Stomach smooth muscle (tissue), 2 donors: Measurements from ENCODE around the gene LRRC8D.
"Not testable (repeated sequence)": the region's sequence is repeated elsewhere in the genome, so short reads cannot be mapped to it uniquely, and the experiment has no call there.

Experiments used
- H3K27ac ChIP-seq: one replicate; pipeline ENCODE4 v1.7.0; 2013; ENCODE audit warnings: mild to moderate bottlenecking, low read length, inconsistent platforms
- H3K27me3 ChIP-seq, 2 donors: one replicate each; pipeline ENCODE4 v1.7.0; 2013; ENCODE audit warnings: low read length in 2 of 2; ENCODE audit not compliant: insufficient read depth in 2 of 2, control insufficient read depth in 1 of 2
- H3K36me3 ChIP-seq, 2 donors: one replicate each; pipeline ENCODE4 v1.7.0; 2013; ENCODE audit warnings: low read length in 2 of 2; ENCODE audit not compliant: control insufficient read depth in 2 of 2, insufficient read depth in 2 of 2
- H3K4me1 ChIP-seq: one replicate; pipeline ENCODE4 v1.7.0; 2013; ENCODE audit warnings: low read length; ENCODE audit not compliant: control insufficient read depth, insufficient read depth
- H3K4me3 ChIP-seq, 2 donors: one replicate each; pipeline ENCODE4 v1.7.0; 2013; ENCODE audit warnings: low read length in 2 of 2
- H3K9ac ChIP-seq, 2 donors: one replicate each; pipeline ENCODE4 v1.7.0; 2013; ENCODE audit warnings: low read length in 2 of 2, mild to moderate bottlenecking in 1 of 2
- H3K9me3 ChIP-seq, 2 donors: one replicate each; pipeline ENCODE4 v1.7.0; 2013; ENCODE audit warnings: low read length in 2 of 2; ENCODE audit not compliant: control insufficient read depth in 2 of 2
- donor health status: healthy.
- donor health status: Pancreatic carcinoma.

LRRC8D gene

DNA sequence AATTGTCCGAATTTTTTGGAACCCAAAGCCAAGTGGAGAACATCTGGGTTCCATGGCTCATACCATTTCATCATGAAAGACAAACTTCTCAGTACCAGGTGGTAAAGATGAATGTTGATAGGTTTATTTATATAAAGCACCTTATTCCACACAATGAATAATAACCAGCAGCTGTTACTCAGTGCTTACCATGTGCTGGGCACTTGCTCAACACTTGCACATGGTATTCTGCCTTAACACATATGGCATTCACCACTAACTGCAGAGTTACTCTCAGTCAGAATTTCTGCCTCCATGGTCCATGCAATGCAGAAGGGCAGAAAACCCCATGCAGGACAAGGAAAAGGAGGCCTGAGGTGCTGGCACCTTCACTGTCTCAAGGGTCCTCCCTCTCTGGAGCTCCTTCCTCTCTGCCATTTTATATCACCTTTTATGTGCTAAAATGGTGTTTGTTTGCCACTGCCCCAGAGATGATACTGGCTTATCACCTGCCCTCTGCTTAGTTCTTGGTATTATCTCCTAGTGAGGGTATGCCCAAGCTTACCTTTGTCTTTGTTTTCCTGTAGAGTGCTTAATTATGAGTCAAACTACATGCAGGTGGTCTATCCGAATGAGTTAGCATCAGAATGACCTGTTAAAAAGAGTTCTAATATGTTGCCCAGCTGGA, 97.4 kb downstream of the LRRC8D start:
- H3K27me3 ChIP-seq, result no peaks in the 10 kb centered on the region
- no peaks in the 10 kb centered on the region for H3K4me1 ChIP-seq
- no peaks in the 10 kb centered on the region for H3K9me3 ChIP-seq
- H3K36me3 ChIP-seq, result no peaks in the 10 kb centered on the region
- no peak overlapping the region for H3K4me3 ChIP-seq
- H3K9ac ChIP-seq, result no peak overlapping the region
- H3K27ac ChIP-seq, result no peak overlapping the region

DNA sequence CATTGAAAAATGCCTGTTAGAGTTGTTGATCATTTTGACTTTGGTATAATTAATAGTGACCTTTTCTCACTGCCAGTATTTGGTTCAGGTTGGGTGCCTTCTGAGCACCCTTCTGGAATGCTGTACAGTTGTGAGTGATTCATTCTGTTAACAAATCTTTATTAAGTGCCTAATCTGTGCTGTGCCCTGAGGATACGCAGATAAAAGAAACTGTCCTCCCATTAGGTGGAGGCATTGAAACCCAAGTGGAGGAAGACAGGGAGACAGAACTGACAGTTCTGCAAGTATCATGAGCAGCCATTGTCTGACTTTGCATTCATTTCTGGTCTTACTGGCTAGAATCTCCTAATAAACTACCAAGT, 97.9 kb downstream of the LRRC8D start:
- Histone ChIP-seq H3K36me3 (no peaks in the 10 kb centered on the region), H3K4me1 (no peaks in the 10 kb centered on the region), H3K9me3 (no peaks in the 10 kb centered on the region), H3K27ac (no peak overlapping the region), H3K9ac (no peak overlapping the region), H3K27me3 (no peaks in the 10 kb centered on the region), H3K4me3 (no peak overlapping the region)

GRCh38 chr1:89919174-89919573, 98.3 kb downstream of the LRRC8D start:
- H3K4me3 ChIP-seq, result no peak overlapping the region
- no peaks in the 10 kb centered on the region for H3K9me3 ChIP-seq
- H3K4me1 ChIP-seq, result no peaks in the 10 kb centered on the region
- no peaks in the 10 kb centered on the region for H3K27me3 ChIP-seq
- no peak overlapping the region for H3K9ac ChIP-seq
- H3K36me3 ChIP-seq, result no peaks in the 10 kb centered on the region
- no peak overlapping the region for H3K27ac ChIP-seq

GRCh38 chr1:89922911-89923310, 102.1 kb downstream of the LRRC8D start:
- no peak overlapping the region for H3K4me3 ChIP-seq
- H3K9me3 ChIP-seq, result no peaks in the 10 kb centered on the region
- H3K4me1 ChIP-seq, result no peaks in the 10 kb centered on the region
- H3K9ac ChIP-seq, result no peak overlapping the region
- no peaks in the 10 kb centered on the region for H3K27me3 ChIP-seq
- no peak overlapping the region for H3K27ac ChIP-seq
- no peaks in the 10 kb centered on the region for H3K36me3 ChIP-seq

DNA sequence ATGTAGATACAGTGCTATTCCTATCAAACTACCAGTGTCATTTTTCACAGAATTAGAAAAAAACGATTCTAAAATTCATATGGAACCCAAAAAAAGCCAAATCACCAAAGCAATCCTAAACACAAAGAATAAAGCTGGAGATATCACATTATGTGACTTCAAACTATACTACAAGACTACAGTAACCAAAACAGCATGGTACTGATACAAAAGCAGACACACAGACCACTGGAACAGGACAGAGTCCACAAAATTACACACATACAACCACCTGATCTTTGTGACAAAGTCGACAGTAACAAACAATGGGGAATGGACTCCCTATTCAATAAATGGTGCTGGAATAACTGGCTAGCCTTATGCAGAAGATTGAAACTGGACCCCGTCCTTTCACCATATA, 102.7 kb downstream of the LRRC8D start:
- H3K9ac ChIP-seq, result no peak overlapping the region
- no peaks in the 10 kb centered on the region for H3K9me3 ChIP-seq
- no peaks in the 10 kb centered on the region for H3K4me1 ChIP-seq
- H3K27me3 ChIP-seq, result no peaks in the 10 kb centered on the region
- H3K27ac ChIP-seq, result no peak overlapping the region
- H3K4me3 ChIP-seq, result no peak overlapping the region
- H3K36me3 ChIP-seq, result no peaks in the 10 kb centered on the region

GRCh38 chr1:89924075-89924474, 103.2 kb downstream of the LRRC8D start:
- H3K4me3 ChIP-seq, H3K9ac ChIP-seq, H3K27ac ChIP-seq, H3K36me3 ChIP-seq, H3K27me3 ChIP-seq, H3K9me3 ChIP-seq, H3K4me1 ChIP-seq: not testable (repeated sequence)

- no peak overlapping the region for H3K4me3 ChIP-seq
- H3K27me3 ChIP-seq, result no peaks in the 10 kb centered on the region
- no peaks in the 10 kb centered on the region for H3K36me3 ChIP-seq
- no peaks in the 10 kb centered on the region for H3K9me3 ChIP-seq
- no peak overlapping the region for H3K9ac ChIP-seq
- H3K27ac ChIP-seq, result no peak overlapping the region
- H3K4me1 ChIP-seq, result no peaks in the 10 kb centered on the region
Measured at GRCh38 chr1:89927049-89927448, 106.2 kb downstream of the LRRC8D start.

DNA sequence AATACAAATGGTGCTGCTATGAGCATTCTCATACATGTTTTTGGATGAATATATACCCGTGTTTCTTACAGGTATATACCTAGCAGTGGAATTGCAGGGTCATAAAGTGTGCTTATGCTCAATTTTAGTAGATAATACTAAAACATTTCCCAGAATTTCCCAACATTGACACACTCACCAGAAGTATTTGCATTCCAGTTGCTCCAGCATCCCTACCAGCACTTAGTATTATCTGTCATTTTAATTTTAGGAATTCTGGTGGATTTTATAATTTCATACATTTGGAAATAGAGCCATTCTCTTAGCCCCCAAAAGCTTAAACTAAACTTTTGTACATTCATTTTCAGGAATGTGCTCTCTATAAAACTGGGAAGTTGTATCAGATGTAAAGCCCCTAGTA, 106.6 kb downstream of the LRRC8D start:
- Histone ChIP-seq H3K27me3 (no peaks in the 10 kb centered on the region), H3K9me3 (no peaks in the 10 kb centered on the region), H3K4me3 (no peak overlapping the region), H3K36me3 (no peaks in the 10 kb centered on the region), H3K4me1 (no peaks in the 10 kb centered on the region), H3K9ac (no peak overlapping the region), H3K27ac (no peak overlapping the region)

- no peaks in the 10 kb centered on the region for H3K27me3 ChIP-seq
- H3K9me3 ChIP-seq, result no peaks in the 10 kb centered on the region
- H3K4me1 ChIP-seq, result no peaks in the 10 kb centered on the region
- no peak overlapping the region for H3K27ac ChIP-seq
- H3K9ac ChIP-seq, result no peak overlapping the region
- peaks cover 4 to 6% of the 10 kb centered on the region in 2 donors for H3K36me3 ChIP-seq
- H3K4me3 ChIP-seq, result no peak overlapping the region
Measured at GRCh38 chr1:89928506-89928905, 107.7 kb downstream of the LRRC8D start.

- Histone ChIP-seq H3K4me3 (no peak overlapping the region), H3K27ac (no peak overlapping the region), H3K9me3 (no peaks in the 10 kb centered on the region), H3K9ac (no peak overlapping the region), H3K4me1 (no peaks in the 10 kb centered on the region), H3K36me3 (peaks cover 8 to 9% of the 10 kb centered on the region in 2 donors), H3K27me3 (no peaks in the 10 kb centered on the region)
Measured at GRCh38 chr1:89929467-89930063, 108.7 kb downstream of the LRRC8D start.

- Histone ChIP-seq H3K36me3 (peaks cover 8 to 12% of the 10 kb centered on the region in 2 donors), H3K27me3 (no peaks in the 10 kb centered on the region), H3K9me3 (no peaks in the 10 kb centered on the region), H3K9ac (no peak overlapping the region), H3K4me3 (no peak overlapping the region), H3K4me1 (no peaks in the 10 kb centered on the region), H3K27ac (no peak overlapping the region)
Measured at GRCh38 chr1:89930579-89930978, 109.7 kb downstream of the LRRC8D start.
